Epithelial cell of alveolus of lung (primary cell): ENCODE data around the gene CCR7. TPM values are rescaled to one million over a fixed set of nuclear protein-coding genes. Genes with fewer than 3 reads are reported as not detected.

ENCODE experiments used
- total RNA-seq: library from RNA; depleted of rRNA; stranded (reverse); fragments of >200 nt; gene quantifications from 2 replicates; pipeline ENCODE4 v1.2.1, GENCODE V29; 2015

Gene CCR7
- 0.72 TPM in 1 of 2 replicates, not detected in the other for total RNA-seq

GRCh38 chr17:40564883-40565768 lies at the start of gene CCR7:
TSS of gene CCR7 (minus strand) at chr17:40565472. CDS start at chr17:40565409, 63 bp downstream.

Other genes with a start within 250 kb of the CCR7 start
- 3.4 and 3.7 TPM in 2 replicates for gene GJD3, start 200.7 kb downstream of the CCR7 start, total RNA-seq
- gene TOP2A, start 147.6 kb downstream of the CCR7 start, total RNA-seq, result 89.5 and 102 TPM in 2 replicates
- gene IGFBP4, start 122.0 kb downstream of the CCR7 start, total RNA-seq, result 126 and 1,753 TPM in 2 replicates
- gene TNS4, start 63.8 kb downstream of the CCR7 start, total RNA-seq, result 1.7 and 7.9 TPM in 2 replicates
- gene SMARCE1, start 82.3 kb upstream of the CCR7 start, total RNA-seq, result 64.8 and 120 TPM in 2 replicates
- gene KRT222, start 99.7 kb upstream of the CCR7 start, total RNA-seq, result under 0.01 TPM in 1 of 2 replicates, not detected in the other
- gene KRT24, start 138.3 kb upstream of the CCR7 start, total RNA-seq, result not detected in 2 replicates
- gene KRT25, start 189.9 kb upstream of the CCR7 start, total RNA-seq, result not detected in 2 replicates
- gene KRT26, start 206.7 kb upstream of the CCR7 start, total RNA-seq, result not detected in 2 replicates
- not detected in 2 replicates for gene KRT27, start 217.1 kb upstream of the CCR7 start, total RNA-seq
- not detected in 2 replicates for gene KRT28, start 234.5 kb upstream of the CCR7 start, total RNA-seq